K562 (cell line): Measurements from ENCODE around the gene SYCP3. TPM values are rescaled to one million over a fixed set of nuclear protein-coding genes. Genes with fewer than 3 reads are reported as not detected.

Experiments used
- BCOR ChIP-seq: fragments of 450-650 bp; IDR thresholded peaks from 2 replicates; pipeline ENCODE4 v1.6.1; 2016
- BDP1 ChIP-seq: IDR thresholded peaks from 3 replicates; pipeline ENCODE4 v1.6.1; 2011; ENCODE audit not compliant: insufficient read length, insufficient read depth
- FOS ChIP-seq: IDR thresholded peaks from 3 replicates; pipeline ENCODE4 v1.6.1; 2011; ENCODE audit not compliant: insufficient read length; ENCODE audit errors: extremely low read depth
- GTF2A2 ChIP-seq: IDR thresholded peaks from 2 replicates; pipeline ENCODE4 v1.6.1; 2016; ENCODE audit warnings: mild to moderate bottlenecking, missing genetic modification characterization, missing compliant biosample characterization
- HDAC3 ChIP-seq: fragments of 450-650 bp; IDR thresholded peaks from 2 replicates; pipeline ENCODE4 v1.6.1; 2018; ENCODE audit warnings: borderline replicate concordance, mild to moderate bottlenecking, moderate library complexity; ENCODE audit not compliant: partially characterized antibody
- LEF1 ChIP-seq: fragments of 450-650 bp; IDR thresholded peaks from 2 replicates; pipeline ENCODE4 v1.6.1; 2016; ENCODE audit warnings: mild to moderate bottlenecking
- MAFG ChIP-seq: fragments of 450-650 bp; conservative IDR thresholded peaks from 2 replicates; pipeline ENCODE4 v1.6.1; 2016; ENCODE audit warnings: missing genetic modification characterization, missing compliant biosample characterization
- MYBL2 ChIP-seq, 2 experiments: fragments of 450-650 bp in 1 of 2; sonication (generic) in 1 of 2; formaldehyde crosslinking in 1 of 2; IDR thresholded peaks; 2 replicates each; pipeline versions ENCODE4 v1.6.1 to v1.8.1; 2017 to 2022; ENCODE audit warnings: borderline replicate concordance in 1 of 2, inconsistent platforms in 1 of 2, low read depth in 1 of 2, mild to moderate bottlenecking in 1 of 2, missing genetic modification reagents in 1 of 2, moderate library complexity in 1 of 2
- NCOA6 ChIP-seq: fragments of 450-650 bp; IDR thresholded peaks from 2 replicates; pipeline ENCODE4 v1.6.1; 2017; ENCODE audit warnings: mild to moderate bottlenecking
- SRSF3 ChIP-seq: fragments of 200-400 bp; formaldehyde crosslinking; IDR thresholded peaks from 2 replicates; pipeline ENCODE4 v1.6.1; 2016; ENCODE audit warnings: mild to moderate bottlenecking, low read length, moderate library complexity; ENCODE audit not compliant: insufficient read depth
- SRSF7 ChIP-seq: fragments of 200-400 bp; formaldehyde crosslinking; optimal IDR thresholded peaks from 2 replicates; pipeline ENCODE3; 2017; ENCODE audit warnings: mild to moderate bottlenecking, low read depth, low read length
- TBP ChIP-seq: optimal IDR thresholded peaks from 2 replicates; pipeline ENCODE3; 2011; ENCODE audit warnings: low read depth, low read length, improper control_type of control experiment
- TOE1 ChIP-seq, 2 experiments: fragments of 450-650 bp in 1 of 2; sonication (generic) in 1 of 2; formaldehyde crosslinking in 1 of 2; IDR thresholded peaks; 2 replicates each; pipeline versions ENCODE4 v1.7.1 to v1.8.0; 2016 to 2022; ENCODE audit warnings: borderline replicate concordance in 2 of 2, mild to moderate bottlenecking in 2 of 2, antibody characterized with exemption in 1 of 2, inconsistent platforms in 1 of 2, low read depth in 1 of 2, missing genetic modification reagents in 1 of 2, moderate library complexity in 1 of 2
- YY1 ChIP-seq, 3 experiments: IDR thresholded peaks; 2 replicates each; pipeline ENCODE4 v1.6.1; 2011; ENCODE audit warnings: low read length in 2 of 3, mild to moderate bottlenecking in 2 of 3, moderate library complexity in 2 of 3, borderline replicate concordance in 1 of 3, control low read depth in 1 of 3, low read depth in 1 of 3; ENCODE audit not compliant: insufficient read depth in 3 of 3, insufficient replicate concordance in 2 of 3, control insufficient read depth in 1 of 3, insufficient read length in 1 of 3; ENCODE audit errors: extremely low read depth in 1 of 3
- ZBTB11 ChIP-seq, 3 experiments: fragments of 200-800 bp in 1 of 3; fragments of 250-450 bp in 1 of 3; fragments of 450-650 bp in 1 of 3; sonication (Bioruptor Pico) in 1 of 3; sonication (Bioruptor generic) in 1 of 3; formaldehyde crosslinking in 1 of 3; IDR thresholded peaks; 2 replicates each; pipeline versions ENCODE4 v1.6.1 to v1.8.0; 2016 to 2022; ENCODE audit warnings: mild to moderate bottlenecking in 2 of 3, missing genetic modification characterization in 2 of 3, missing compliant biosample characterization in 1 of 3, moderate library complexity in 1 of 3
- ZBTB26 ChIP-seq: fragments of 450-650 bp; formaldehyde crosslinking; IDR thresholded peaks from 2 replicates; pipeline ENCODE4 v1.4.0; 2022; ENCODE audit warnings: missing genetic modification characterization
- ZFX ChIP-seq: sonication (generic); formaldehyde crosslinking; IDR thresholded peaks from 2 replicates; pipeline ENCODE4 v1.8.0; 2022; ENCODE audit warnings: mild to moderate bottlenecking, missing genetic modification reagents, moderate library complexity
- ZNF398 ChIP-seq: fragments of 250-450 bp; sonication (Bioruptor Pico); IDR thresholded peaks from 2 replicates; pipeline ENCODE4 v1.8.0; 2021; ENCODE audit warnings: moderate library complexity, mild to moderate bottlenecking, inconsistent platforms
- polyA plus RNA-seq, 8 experiments: library from polyadenylated mRNA; depleted of rRNA in 4 of 8; stranded (reverse) in 5 of 8; unstranded in 3 of 8; fragments of >200 nt; fragmentation: Nextera tagmentation in 2 of 8; fragmentation: Illumina TruSeq in 1 of 8; extraction: Ambion mirVana in 2 of 8; extraction: Trizol in 1 of 8; gene quantifications; 2 replicates each; pipeline versions ENCODE4 v1.2.1 to v1.2.3, GENCODE V29; 2011 to 2014; ENCODE audit warnings: inconsistent platforms in 1 of 8, missing spikeins in 1 of 8
- total RNA-seq, 7 experiments: library from RNA; depleted of rRNA in 6 of 7; stranded (reverse); fragments of >200 nt in 6 of 7; fragmentation: Illumina TruSeq in 2 of 7; extraction: Trizol in 2 of 7; gene quantifications; 2 replicates each; pipeline versions ENCODE4 v1.2.1 to v1.2.3, GENCODE V29; 2011 to 2021; ENCODE audit warnings: low replicate concordance in 1 of 7

SYCP3 gene
- total and polyA plus RNA-seq, 9 of the 15 experiments (the other 6 are each of a cell fraction or from before 2014, with no cell fraction given): 0.11 to 0.25 (median 0.22) TPM; not detected in 4

- TF ChIP-seq TOE1 (IDR thresholded peaks at IDR 0.05; ENCODE audit: borderline replicate concordance) (no peak), TOE1 (CRISPR knock-in tag; IDR thresholded peaks at IDR 0.05; ENCODE audit: borderline replicate concordance, low read depth) (no peak), NCOA6 (no peak), HDAC3 (peak; percentile 54), LEF1 (peak; percentile 88), SRSF3 (no peak), SRSF7 (no peak), BDP1 (no peak), GTF2A2 (tag) (no peak), MYBL2 (IDR thresholded peaks at IDR 0.05; ENCODE audit: low read depth) (no peak), MYBL2 (CRISPR knock-in tag; IDR thresholded peaks at IDR 0.05; ENCODE audit: borderline replicate concordance) (no peak), TBP (peak; percentile 45), ZBTB11 (CRISPR knock-in tag; IDR thresholded peaks at IDR 0.05) (peak in 1 of 3 experiments; percentile 49; a peak in 2 of 6 replicates), ZBTB26 (CRISPR knock-in tag) (no peak), BCOR (peak; percentile 65), MAFG (tag) (no peak), ZFX (CRISPR knock-in tag) (no peak), ZNF398 (CRISPR knock-in tag) (no peak), YY1 (IDR thresholded peaks at IDR 0.05; ENCODE audit: borderline replicate concordance in 1 of 3, control insufficient read depth in 1 of 3, extremely low read depth in 1 of 3, insufficient read depth in 3 of 3, insufficient read length in 1 of 3, insufficient replicate concordance in 2 of 3, low read depth in 1 of 3, low read length in 2 of 3) (peak in 1 of 3 experiments; percentile 29), FOS (no peak)
These were observed 42.7 kb downstream of the SYCP3 start (continued) for GRCh38 chr12:101696251-101697196.
